PC-3 (cell line): ENCODE data around the gene PTPN20.

Experiments
- CTCF ChIP-seq: fragments of 300-600 bp; sonication (generic); conservative IDR thresholded peaks from 2 replicates; pipeline ENCODE4 v1.5.1; 2017; ENCODE audit warnings: antibody characterized with exemption, low read depth, mild to moderate bottlenecking, low read length
- EZH2 ChIP-seq: fragments of 300-600 bp; sonication (generic); IDR thresholded peaks from one replicate; pipeline ENCODE4 v1.6.1; 2017; ENCODE audit warnings: antibody characterized with exemption, mild to moderate bottlenecking, low read length; ENCODE audit not compliant: unreplicated experiment

- TF ChIP-seq CTCF: no peak
- TF ChIP-seq EZH2: no peak
Measured at GRCh38 chr10:47022311-47023131, 111.3 kb downstream of the PTPN20 start.
